ENCODE results near the gene FCRLA. TPM values are rescaled to one million over a fixed set of nuclear protein-coding genes. Genes with fewer than 3 reads are reported as not detected.

Gene FCRLA
- total and polyA plus RNA-seq, 2 donors (not counting 3 experiments of a cell fraction or from before 2014, with no cell fraction given), result not detected

GRCh38 chr1:161726473-161727255 lies 19.6 kb downstream of the FCRLA start:
- Histone ChIP-seq H4K20me1 (replicated peaks; ENCODE audit: control insufficient read depth, extremely low read depth, insufficient read depth, low read length) (no peaks in the 10 kb centered on the region), H3K36me3 (ENCODE audit: control insufficient read depth in 2 of 2, extremely low read depth in 1 of 2, insufficient read depth in 2 of 2, low read length in 2 of 2) (no peaks in the 10 kb centered on the region), H3K27me3 (ENCODE audit: control insufficient read depth in 2 of 2, insufficient read depth in 2 of 2, low read length in 2 of 2) (no peaks in the 10 kb centered on the region), H3K9me1 (replicated peaks; ENCODE audit: control insufficient read depth, extremely low read depth, insufficient read depth, low read length) (no peaks in the 10 kb centered on the region), H3K4me1 (ENCODE audit: control insufficient read depth, extremely low read depth, insufficient read depth, low read length) (peaks cover 26% of the 10 kb centered on the region), H3K4me2 (ENCODE audit: insufficient read depth, low read length) (peak overlapping the region; percentile 82), H3K4me3 (replicated peaks in 1 of 3; ENCODE audit: insufficient read depth in 1 of 3, low read depth in 1 of 3, low read length in 3 of 3) (peak overlapping the region; percentile 51 to 55 (median 52)), H3K9me3 (replicated peaks; ENCODE audit: control insufficient read depth, insufficient read depth, low read length) (no peaks in the 10 kb centered on the region), H2AFZ (ENCODE audit: low read depth, low read length) (peak overlapping the region; percentile 85), H3K79me2 (ENCODE audit: control insufficient read depth, insufficient read depth, low read length) (no peaks in the 10 kb centered on the region), H3K9ac (replicated peaks; ENCODE audit: extremely low read depth, insufficient read depth, low read length) (peak overlapping the region; percentile 56), H3K27ac (ENCODE audit: insufficient read depth, low read depth, low read length) (peak overlapping the region; percentile 15)
- peak; percentile 62 for TF ChIP-seq POLR2A (IDR thresholded peaks at IDR 0.05; ENCODE audit: low read depth, low read length)
- TF ChIP-seq CTCF (IDR thresholded peaks at IDR 0.05; ENCODE audit: extremely low read depth in 1 of 2, insufficient read depth in 1 of 2, low read depth in 1 of 2, low read length in 2 of 2), result no peak
- ChIA-PET POLR2A (no interaction called here), CTCF (interaction anchor here (0.6 to 1.7 kb wide), 8 partner anchors 9 to 310 kb away, joined by 3 to 16 read pairs (median 4); partner anchors contain the start of gene DUSP12)
- BruUV-seq (replicated peaks), result no TSS peak
- intact Hi-C loops (cut with micrococcal nuclease) (loop anchor here (5.0 kb wide), 1 partner anchor 194 kb away; no protein-coding TSS in a partner anchor), dilution Hi-C loops (cut with MboI; ENCODE audit: extremely low pct_ligation_motif_present, low sequenced_read_pairs) (no loop called here)
- DNase-seq (ENCODE audit: low read depth, low spot score) (peak; percentile 47), FAIRE-seq (peak; percentile 42)

GRCh38 chr1:161727256-161727924 lies 20.4 kb downstream of the FCRLA start:
- peak overlapping the region; percentile 43 for H3K27ac ChIP-seq (ENCODE audit: insufficient read depth, low read depth, low read length)
- peak overlapping the region; percentile 80 for H2AFZ ChIP-seq (ENCODE audit: low read depth, low read length)
- H3K36me3 ChIP-seq (ENCODE audit: control insufficient read depth in 2 of 2, extremely low read depth in 1 of 2, insufficient read depth in 2 of 2, low read length in 2 of 2), result no peaks in the 10 kb centered on the region
- TF ChIP-seq EZH2 (IDR thresholded peaks at IDR 0.05; ENCODE audit: borderline replicate concordance, low read depth, low read length, severe bottlenecking) (no peak), POLR2A (IDR thresholded peaks at IDR 0.05; ENCODE audit: low read depth, low read length) (no peak), JUN (IDR thresholded peaks at IDR 0.05; ENCODE audit: borderline replicate concordance, insufficient read depth, insufficient read length, low read depth) (no peak), GATA2 (IDR thresholded peaks at IDR 0.05; ENCODE audit: insufficient read depth, insufficient read length, low read depth, low read length) (no peak), FOS (IDR thresholded peaks at IDR 0.05; ENCODE audit: borderline replicate concordance, insufficient read depth, low read length) (no peak), POLR2AphosphoS5 (IDR thresholded peaks at IDR 0.05; ENCODE audit: insufficient read depth, low read depth, low read length) (no peak), CTCF (IDR thresholded peaks at IDR 0.05; ENCODE audit: extremely low read depth in 1 of 2, insufficient read depth in 1 of 2, low read depth in 1 of 2, low read length in 2 of 2) (no peak), MYC (IDR thresholded peaks at IDR 0.05; ENCODE audit: low read depth, low read length) (no peak), MAX (IDR thresholded peaks at IDR 0.05; ENCODE audit: insufficient read depth, insufficient read length) (no peak)
- H3K79me2 ChIP-seq (ENCODE audit: control insufficient read depth, insufficient read depth, low read length), result no peaks in the 10 kb centered on the region
- H3K9me3 ChIP-seq (replicated peaks; ENCODE audit: control insufficient read depth, insufficient read depth, low read length), result no peaks in the 10 kb centered on the region
- H3K9ac ChIP-seq (replicated peaks; ENCODE audit: extremely low read depth, insufficient read depth, low read length), result peak overlapping the region; percentile 56
- peaks cover 26% of the 10 kb centered on the region for H3K4me1 ChIP-seq (ENCODE audit: control insufficient read depth, extremely low read depth, insufficient read depth, low read length)
- peak overlapping the region; percentile 45 for H3K4me2 ChIP-seq (ENCODE audit: insufficient read depth, low read length)
- ChIA-PET POLR2A (no interaction called here), CTCF (interaction anchor here (0.6 to 1.7 kb wide), 9 partner anchors 9 to 310 kb away, joined by 3 to 16 read pairs (median 4); partner anchors contain the start of gene DUSP12)
- dilution Hi-C loops (cut with MboI; ENCODE audit: extremely low pct_ligation_motif_present, low sequenced_read_pairs), result no loop called here
- no peaks in the 10 kb centered on the region for H4K20me1 ChIP-seq (replicated peaks; ENCODE audit: control insufficient read depth, extremely low read depth, insufficient read depth, low read length)
- intact Hi-C loops (cut with micrococcal nuclease), result loop anchor here (5.0 kb wide), 1 partner anchor 195 kb away; no protein-coding TSS in a partner anchor
- TSS peak; percentile 76 for BruUV-seq (replicated peaks)
- H3K4me3 ChIP-seq (replicated peaks in 1 of 3; ENCODE audit: insufficient read depth in 1 of 3, low read depth in 1 of 3, low read length in 3 of 3), result peak overlapping the region; percentile 24 to 55 (median 28)
- FAIRE-seq, result peak; percentile 12
- DNase-seq (ENCODE audit: low read depth, low spot score), result no peak
- no peaks in the 10 kb centered on the region for H3K27me3 ChIP-seq (ENCODE audit: control insufficient read depth in 2 of 2, insufficient read depth in 2 of 2, low read length in 2 of 2)
- no peaks in the 10 kb centered on the region for H3K9me1 ChIP-seq (replicated peaks; ENCODE audit: control insufficient read depth, extremely low read depth, insufficient read depth, low read length)

Data from endothelial cell of umbilical vein (primary cell).